K562 treated with DMSO at 1 percent for 4 hours (cell line): ENCODE results near the gene PPP2CA. TPM values are rescaled to one million over a fixed set of nuclear protein-coding genes. Genes with fewer than 3 reads are reported as not detected.

Source experiments
- total RNA-seq: library from RNA; unstranded; fragments of 300-600 nt; gene quantifications from 2 replicates; pipeline ENCODE4 v1.2.3, GENCODE V29; 2022; ENCODE audit not compliant: insufficient read depth

The PPP2CA gene
- 109 and 127 TPM in 2 replicates for total RNA-seq

DNA sequence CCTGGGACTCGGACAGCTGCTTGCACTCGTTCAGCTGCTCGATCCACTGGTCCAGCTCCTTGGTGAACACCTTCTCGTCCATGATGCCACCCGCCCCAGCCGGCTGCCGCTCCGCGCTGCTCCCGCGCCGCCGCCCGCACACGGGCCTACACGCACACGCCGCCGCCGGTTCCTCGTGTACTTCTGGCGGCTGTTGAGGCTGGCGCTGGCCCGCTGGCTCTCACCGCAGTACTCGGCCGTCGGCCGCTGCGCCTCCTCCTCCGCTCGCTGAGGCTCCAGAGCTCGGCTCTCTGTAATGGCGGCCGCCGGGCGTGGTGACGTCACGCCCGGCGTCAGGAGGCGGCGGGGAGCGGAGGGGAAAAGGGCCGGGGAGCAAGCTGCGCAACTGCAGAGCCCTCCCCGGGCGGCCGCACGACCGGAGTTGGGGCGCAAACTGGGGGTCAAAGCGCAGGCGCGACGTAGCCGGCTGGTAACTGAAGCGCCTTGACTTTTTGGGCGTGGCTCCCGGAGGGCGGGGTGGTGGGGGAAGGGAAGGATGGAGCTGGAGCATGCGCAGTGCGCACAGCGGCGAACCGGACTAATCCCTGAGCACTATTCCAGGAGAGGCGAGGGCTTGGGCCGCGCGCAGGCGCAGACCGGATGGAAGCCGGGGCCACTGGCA, at the start of gene PPP2CA:
Gene PPP2CA (minus strand): TSS at position 294 of the 661 bp plus-strand sequence. CDS start 212 bp downstream, at position 82.

DNA sequence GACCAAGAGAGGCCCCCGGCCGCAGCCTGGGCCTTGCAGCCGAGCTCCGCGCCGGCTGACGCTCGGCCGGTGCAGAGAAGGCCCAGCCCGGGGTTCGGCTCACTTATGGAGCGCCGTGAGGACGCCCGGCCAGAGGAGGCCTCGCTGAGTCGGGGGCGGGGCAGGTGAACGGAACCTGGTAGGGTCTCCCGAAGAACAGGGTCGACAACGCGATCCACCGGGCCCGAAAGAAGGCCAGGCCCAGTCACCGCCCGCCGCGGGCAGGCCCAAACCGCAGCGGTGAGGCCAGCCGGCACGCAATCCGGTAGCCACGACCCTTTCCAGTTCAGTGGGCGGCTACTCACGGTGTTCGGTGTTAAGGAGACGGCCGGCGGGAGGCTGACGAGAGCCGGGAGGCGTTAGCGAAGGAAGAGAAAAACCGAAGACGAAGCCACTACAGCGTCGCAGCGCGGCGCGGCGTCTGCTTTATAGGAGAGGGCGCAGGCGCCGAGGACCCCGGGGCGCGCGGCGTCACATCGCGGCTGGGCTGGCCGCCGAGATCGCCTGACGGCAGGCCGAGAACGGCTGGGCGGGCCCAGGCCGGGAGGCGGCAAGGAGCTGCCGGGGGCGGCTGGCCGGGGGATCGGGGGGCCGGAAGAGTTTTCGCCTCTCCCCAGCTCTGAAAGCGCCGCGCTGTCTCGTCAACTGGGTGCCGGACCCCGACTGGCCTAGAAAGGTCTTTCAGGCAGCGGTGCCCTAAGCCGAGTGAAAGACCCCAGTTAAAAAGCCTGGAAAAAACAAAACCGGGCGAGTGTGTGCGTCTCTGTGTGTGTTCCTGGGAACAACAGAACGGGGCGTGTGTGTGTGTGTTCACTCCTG, 49.1 kb downstream of the PPP2CA start, which contains the start of gene SKP1:
Gene SKP1 (minus strand): TSS at position 440 of the 858 bp plus-strand sequence. CDS start 2,928 bp downstream, outside the sequence.

Other genes with a start within 250 kb of the PPP2CA start
- 113 and 116 TPM in 2 replicates for gene VDAC1, start 221.1 kb downstream of the PPP2CA start, total RNA-seq
- 2.4 and 2.5 TPM in 2 replicates for gene TCF7, start 111.4 kb downstream of the PPP2CA start, total RNA-seq
- 456 and 498 TPM in 2 replicates for gene SKP1, start 49.1 kb downstream of the PPP2CA start, total RNA-seq
- 0.59 TPM in 1 of 2 replicates, not detected in the other for gene CDKL3, start 141.1 kb upstream of the PPP2CA start, total RNA-seq
- 35.6 and 44.7 TPM in 2 replicates for gene UBE2B, start 145.5 kb upstream of the PPP2CA start, total RNA-seq
- gene CDKN2AIPNL, start 185.8 kb upstream of the PPP2CA start, total RNA-seq = 37.4 and 51.9 TPM in 2 replicates